Stimulated activated CD4-positive, alpha-beta T cell treated with anti-CD3 and anti-CD28 coated beads, Interleukin-12 subunit alpha, Interleukin-12 subunit beta, amount 100 ng/mL, for 24 hours (primary cell): Measurements from ENCODE around the gene SMAP2.

Experiments used
- DNase-seq, 2 experiments: peaks; one replicate each; pipeline ENCODE4 v3.0.0-alpha.2; 2020; ENCODE audit warnings: low read depth in 2 of 2

The SMAP2 gene

DNA sequence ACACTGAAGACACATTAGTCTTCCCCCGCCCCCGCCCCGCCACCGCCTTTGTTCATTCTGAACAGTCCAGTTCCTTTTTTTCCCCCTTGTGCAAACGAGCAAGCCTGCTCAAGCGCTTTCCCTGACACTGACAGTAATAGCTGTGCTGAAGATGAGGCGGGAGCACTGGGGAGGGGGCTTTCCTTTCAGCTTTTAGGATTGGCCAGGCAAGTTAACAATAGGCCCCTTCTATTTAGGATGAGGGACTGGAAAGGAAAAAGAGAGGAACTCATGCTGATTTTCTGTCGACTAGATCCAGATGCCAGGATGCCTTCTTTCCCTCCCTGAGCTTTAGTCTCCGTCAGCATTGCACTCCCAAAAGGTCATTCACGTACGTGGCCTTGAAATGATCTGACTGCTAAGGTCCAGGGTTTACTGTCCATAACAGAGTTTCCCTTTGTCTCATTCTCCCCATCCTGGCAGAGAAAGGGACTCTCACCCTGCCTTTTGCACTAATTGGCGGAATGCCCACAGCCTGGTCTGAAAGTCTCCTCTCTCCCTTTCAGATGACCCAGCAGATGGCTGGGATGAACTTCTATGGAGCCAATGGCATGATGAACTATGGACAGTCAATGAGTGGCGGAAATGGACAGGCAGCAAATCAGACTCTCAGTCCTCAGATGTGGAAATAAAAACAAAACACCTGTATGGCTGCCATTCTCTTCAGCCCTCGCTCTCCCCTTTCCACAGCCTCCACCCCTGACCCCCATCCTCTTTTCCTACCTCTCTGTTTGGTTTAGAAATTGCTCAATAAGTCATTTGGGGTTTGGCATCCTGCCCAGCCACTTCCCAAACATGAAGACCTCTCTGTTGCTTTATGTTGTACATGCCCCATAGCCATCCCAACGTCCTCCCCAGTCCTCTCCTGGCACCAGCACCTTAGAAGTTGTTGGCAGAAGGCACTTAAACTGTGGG lies 48.2 kb downstream of the SMAP2 start:
- no peak for DNase-seq

DNA sequence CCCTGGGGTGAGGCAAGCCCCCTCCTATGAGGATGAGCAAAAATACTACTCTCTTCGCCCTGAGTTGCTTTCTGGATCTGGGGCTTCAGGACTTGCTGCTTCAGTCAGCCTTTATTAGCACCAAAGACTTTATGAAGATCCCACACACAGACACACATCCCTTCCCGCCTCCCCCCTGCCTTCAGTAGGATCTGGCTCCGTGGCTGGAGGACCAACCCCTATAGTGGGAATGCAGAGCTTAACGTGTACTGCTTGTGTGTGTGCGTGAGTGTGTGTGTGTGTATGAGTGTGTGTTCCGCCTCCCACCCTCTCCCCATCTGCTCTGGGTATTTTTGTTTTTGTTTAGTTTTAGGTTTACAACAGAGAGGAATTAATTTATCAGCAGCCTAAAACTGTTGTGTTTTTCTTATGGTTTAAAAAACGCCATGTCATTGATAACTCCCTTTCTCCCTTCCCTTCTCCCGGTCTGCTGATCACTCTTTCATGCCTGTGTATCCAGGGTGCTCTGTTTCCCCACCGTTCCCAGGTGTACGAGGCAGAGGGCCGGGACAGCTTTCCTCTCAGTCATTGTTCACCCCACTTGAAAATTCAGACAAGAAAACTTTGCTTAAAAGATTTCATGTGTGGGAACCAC lies 49.2 kb downstream of the SMAP2 start:
- DNase-seq: no peak

DNA sequence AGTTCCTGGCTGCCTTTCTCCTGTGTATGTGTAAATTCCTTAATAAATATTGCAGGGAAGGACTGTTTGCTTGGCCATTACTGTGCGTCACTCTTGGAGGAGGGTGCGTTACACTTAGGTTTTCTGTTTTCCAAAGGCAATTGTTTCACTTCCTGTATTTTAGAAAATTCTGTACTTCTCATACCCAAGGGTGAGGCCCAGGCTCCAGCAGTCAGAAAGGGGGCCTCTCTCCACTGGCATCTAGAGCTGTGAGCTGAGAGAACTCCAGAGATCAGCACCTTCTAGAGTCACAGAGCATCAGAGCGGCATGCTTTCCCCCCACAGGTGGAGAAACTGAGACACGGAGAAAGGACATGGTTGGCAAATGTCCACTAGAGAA lies 49.7 kb downstream of the SMAP2 start:
- no peak for DNase-seq

DNA sequence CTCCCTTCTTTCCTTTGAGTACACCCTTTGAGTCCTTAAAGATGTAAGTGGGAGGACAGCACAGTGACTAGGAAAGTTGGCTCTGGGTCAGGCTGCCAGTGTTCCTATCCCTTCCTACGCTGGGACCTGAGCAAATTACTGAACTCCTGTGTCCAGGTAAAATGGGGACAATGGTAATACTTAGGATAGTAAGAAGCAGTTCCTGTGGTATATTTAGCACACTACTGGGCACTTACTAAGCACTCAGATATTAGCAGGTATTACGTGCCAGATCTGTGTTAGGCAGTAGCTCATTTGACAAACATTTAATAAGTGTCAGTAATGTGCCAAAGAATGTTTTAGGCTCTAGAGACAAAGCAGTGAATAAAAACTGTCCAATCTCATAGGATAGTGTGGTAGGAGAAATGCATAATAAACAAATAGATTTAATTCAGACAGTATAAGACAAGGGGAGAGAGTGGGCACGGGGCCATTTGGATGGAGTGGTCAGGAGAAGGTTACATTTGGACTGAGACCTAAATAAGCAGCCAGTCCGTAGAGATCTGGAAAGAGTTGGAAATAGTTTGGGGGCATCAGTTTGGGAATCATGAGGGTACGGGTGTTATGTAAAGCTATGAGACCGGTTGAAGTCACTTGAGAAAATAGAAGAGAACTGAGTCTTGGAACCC lies 50.6 kb downstream of the SMAP2 start:
- DNase-seq: no peak

DNA sequence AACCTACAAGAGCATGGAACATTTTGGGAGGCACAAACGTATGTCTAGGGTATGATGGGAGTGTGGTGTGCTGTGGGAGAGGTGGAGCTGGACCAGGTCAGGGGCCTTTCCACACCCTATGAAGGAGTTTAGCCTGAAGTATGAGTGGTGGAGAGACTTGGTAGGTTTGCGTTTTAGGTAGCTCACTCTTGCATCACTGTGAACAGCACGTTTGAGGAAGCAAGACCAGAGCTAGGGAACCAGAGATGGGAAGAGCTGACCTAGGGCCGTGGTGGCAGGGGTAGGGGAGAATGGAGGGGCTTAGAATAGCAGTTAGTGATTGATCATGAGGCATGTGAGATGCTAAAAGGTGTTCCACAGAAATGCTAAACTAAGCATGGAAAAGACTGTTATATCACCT lies 51.7 kb downstream of the SMAP2 start:
- no peak for DNase-seq

DNA sequence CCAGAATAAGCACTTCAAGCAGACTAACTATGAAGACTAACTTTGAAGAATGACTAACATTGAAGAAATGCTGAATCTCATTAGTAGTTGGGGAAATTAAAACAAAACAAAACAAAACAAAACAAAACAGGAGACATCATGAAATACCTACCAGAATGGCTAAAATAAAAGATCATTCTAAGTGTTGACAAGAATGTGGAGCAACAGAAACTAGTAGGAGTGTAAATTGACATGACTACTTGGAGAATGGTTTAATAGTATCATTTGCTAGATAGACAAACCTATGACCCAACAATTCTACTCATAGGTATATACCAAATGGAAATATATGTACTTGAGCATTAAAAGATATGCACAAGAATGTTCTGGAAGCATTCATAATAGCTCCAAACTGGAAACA lies 57.9 kb downstream of the SMAP2 start:
- DNase-seq: no peak

DNA sequence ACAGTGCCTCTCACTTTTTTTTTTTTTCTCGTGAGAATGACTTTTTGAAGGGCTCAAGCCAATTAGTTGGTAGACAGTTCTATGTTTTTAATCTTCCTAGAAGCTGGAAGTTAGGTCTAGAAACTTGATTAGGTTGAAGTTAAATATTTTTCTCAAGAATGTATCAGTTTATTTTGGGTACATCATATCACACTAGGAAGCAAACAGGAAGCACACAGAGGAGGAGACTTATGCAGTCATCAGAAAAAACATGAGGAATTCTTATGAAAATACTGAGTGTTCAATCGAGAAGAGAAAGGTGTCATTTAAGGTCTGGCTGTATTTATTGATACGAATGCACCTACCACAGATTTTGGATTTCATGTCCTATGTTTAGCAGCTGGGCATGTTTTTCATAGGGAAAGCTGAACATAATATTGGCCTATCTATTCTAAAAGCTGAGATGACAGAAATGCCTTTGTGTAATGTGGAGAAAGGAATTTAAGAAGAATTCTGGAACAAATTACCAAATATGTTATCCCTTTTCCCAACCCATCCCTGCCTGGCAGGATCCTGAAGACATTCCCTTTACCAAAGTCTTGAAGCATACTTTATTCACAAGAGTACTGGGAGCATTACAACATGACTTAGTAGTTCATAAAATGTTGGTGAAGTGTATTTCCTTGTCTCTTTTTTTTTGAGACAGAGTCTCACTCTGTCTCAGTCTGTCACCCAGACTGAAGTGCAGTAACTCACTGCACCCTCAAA lies 59.3 kb downstream of the SMAP2 start:
- DNase-seq: no peak

DNA sequence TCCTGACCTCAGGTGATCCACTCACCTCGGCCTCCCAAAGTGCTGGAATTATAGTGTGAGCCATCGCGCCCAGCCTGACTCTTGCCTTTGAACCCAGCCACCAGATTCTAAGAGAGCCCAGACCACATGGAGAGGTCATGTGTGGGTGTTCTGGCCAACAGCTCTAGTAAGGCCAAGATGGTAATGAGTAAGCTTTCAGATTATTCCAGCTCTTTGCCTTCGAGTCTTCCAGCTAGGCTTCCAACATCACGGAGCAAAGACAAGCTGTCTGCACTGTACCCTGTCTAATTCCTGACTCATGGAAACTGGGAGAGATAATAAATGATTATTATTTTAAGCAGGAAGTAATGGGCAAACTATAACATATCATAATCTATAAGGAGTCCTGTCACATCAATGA lies 61.9 kb downstream of the SMAP2 start:
- DNase-seq: no peak

DNA sequence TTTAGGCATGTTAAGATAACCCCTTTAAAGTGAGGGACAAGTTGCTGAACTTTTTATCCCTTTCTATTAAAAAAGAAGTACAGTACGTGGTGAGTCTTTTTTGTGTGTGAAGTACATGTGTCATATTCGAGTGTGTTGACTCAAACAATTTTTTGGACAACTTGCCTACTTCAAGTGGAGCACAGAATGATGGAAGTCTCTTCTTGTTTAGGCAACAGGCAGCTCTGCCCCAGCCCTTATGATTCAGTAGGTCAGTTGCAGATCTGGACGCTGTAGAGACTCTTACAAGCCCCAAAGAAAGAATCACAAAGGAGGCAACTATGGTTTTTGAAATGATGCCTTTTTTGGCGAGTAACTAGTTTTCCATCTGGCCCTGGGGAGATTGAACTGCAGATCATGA lies 62.3 kb downstream of the SMAP2 start:
- DNase-seq: no peak

DNA sequence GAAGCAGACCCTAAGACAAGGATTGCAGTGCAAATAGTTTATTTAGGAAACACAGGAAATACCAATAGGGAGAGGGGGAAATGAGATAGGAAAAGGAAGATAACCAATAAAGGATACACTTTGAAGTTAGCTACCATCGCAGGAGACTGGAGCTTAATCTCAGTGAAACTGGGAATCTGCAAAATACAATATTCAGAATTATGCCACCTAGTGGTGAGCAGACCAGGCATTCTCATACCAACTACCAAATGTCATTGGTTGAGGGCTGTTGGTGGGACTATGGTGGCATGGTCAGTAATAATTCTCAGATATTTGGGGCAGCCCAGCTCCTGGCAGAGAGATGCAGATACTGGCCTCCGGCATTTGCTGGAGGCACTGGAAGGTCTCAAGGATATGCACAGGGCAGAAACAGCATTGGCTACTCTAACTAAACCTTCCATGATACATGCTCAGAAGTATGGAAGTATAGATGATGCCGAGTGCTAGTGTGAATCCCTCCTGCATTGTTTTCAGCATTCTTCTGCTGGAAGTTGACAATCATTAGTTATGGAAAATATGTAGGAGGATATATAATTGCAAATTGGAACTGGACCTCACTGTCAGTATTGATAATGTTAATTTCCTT lies 65.0 kb downstream of the SMAP2 start:
- no peak for DNase-seq

DNA sequence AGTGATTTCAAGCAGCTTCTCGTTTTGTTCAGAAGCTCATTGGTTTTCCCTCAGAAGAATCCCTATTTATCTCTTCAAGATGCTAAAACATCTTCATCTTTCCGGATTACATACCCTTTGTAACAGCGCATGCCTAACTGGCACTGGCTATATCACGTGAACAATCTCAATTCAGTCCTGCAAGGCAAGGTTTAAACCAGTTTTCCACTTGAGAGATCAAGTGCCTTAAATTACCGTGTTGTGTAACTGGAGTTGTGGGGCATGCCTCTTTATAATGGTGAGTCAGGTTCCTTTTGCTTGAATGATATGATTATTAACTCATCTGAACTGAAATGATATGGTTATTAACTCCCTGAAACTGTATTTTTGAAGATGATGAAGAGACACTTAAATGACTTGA lies 65.7 kb downstream of the SMAP2 start:
- DNase-seq: no peak

DNA sequence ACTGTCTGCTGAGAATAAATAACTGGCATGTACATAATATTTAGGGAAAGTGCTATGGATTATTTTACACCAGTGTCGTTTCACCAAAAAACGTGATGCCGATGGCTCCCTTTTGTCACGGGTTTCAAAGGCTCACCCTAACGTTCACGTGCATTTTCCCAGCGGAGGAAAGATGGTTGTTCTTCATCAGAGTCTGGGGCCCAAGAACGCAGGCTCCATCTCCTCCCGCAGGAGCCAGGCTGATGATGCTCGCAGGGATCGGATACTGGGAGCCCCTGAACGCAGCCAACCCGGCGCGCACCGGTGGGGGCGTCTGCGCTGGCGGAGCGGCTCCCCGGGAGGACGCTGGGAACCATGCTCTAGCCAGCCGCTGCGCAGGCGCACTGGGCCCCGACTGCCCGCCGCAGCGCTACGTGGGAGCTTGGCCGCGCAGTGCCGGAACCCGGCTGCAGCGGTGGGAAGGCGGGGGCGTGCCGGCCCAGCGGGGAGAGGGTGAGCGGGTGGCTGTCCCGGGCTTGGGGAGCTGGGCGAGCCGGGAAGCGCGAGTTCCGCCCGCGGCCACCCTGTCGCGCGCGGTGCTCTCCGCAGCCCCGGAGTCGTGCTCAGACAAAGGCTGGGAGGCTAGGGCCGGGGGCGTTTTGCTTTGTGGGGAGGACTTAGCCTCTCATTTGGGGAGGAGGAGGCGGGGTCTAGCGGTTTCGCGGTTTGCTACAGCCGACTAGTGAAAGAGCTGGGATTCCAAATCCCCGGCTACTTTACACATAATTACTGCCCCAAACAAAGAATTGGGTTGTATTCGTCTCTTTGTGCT lies 76.4 kb downstream of the SMAP2 start, which contains the start of gene ZFP69B:
Gene ZFP69B, plus strand, starts transcription at position 793 of the 811 bp plus-strand sequence. CDS start 486 bp downstream, outside the sequence.
- peak; percentile 80 to 90 for DNase-seq

DNA sequence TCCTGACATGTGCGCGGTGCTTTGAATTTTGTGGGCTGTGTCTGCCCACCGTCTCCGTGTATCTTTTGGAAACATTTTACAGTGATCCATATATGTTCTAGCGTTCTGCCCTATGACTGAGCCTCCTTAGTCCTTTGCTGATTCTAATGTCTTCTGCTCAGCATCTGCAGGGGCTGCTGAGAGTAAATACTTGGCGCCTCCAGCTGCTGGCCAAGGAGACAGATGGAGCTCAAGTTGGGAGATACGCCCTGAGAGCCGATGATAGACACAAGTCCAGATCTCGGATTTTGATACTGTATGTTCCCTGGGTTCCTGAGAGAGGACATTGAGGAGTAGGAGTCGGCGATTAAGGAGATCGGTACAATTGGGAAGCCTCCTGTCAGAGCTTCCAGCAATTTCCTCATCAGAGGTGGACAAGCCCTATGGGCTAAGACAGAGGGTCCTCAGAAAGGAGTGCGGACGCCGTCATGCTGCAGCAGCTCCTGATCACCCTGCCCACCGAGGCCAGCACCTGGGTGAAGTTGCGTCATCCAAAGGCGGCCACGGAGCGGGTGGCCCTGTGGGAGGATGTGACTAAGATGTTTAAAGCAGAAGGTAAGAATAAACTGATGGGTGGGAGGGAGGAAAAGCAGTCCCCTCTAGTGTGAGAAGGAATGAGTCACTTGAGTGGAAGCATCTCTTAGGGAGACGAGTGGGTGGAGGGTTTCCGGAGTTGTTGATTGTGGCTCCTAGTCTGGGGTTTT lies 77.1 kb downstream of the SMAP2 start:
- DNase-seq: peak; percentile 74 to 77

DNA sequence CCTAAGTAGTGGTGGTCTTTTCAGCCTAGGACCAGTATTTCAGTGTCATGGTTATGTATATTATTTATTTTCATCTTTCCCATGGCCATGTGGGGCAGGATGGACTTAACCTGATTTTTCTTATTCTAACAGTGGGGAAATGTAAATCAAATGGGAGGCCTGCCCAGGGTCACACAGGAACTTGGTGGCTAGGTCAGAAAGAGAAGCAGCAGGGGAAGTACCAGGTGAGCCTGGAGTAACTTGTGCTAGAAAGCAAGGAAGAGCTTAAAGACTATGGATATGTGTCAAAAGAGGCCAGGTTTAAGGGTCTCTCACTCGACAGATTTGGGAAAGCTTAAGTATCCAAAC lies 77.7 kb downstream of the SMAP2 start:
- DNase-seq: no peak

DNA sequence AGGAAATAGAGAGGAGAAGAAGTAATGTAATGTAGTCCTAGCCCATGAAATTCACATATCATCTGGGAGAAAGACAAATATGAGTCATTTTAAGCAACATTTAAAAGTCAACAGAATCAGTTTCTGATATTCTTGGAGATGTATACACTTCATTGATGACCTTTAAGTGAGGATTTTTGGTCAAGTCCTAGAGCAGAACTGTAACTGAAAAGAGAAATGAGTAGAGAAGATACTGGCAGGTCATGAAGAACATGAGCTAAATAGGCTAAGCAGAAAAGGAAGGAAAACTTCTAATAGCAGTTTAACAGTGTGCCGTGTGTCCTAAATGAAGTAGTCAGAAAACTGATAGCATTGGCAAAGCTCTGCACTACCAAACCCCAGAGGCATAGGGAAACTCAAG lies 81.3 kb downstream of the SMAP2 start:
- no peak for DNase-seq

DNA sequence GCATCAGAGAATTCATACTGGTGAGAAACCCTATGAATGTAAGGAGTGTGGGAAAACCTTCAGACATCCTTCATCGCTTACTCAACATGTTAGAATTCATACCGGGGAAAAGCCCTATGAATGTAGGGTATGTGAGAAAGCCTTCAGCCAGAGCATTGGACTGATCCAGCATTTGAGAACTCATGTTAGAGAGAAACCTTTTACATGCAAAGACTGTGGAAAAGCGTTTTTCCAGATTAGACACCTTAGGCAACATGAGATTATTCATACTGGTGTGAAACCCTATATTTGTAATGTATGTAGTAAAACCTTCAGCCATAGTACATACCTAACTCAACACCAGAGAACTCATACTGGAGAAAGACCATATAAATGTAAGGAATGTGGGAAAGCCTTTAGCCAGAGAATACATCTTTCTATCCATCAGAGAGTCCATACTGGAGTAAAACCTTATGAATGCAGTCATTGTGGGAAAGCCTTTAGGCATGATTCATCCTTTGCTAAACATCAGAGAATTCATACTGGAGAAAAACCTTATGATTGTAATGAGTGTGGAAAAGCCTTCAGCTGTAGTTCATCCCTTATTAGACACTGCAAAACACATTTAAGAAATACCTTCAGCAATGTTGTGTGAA lies 89.5 kb downstream of the SMAP2 start:
- no peak for DNase-seq

DNA sequence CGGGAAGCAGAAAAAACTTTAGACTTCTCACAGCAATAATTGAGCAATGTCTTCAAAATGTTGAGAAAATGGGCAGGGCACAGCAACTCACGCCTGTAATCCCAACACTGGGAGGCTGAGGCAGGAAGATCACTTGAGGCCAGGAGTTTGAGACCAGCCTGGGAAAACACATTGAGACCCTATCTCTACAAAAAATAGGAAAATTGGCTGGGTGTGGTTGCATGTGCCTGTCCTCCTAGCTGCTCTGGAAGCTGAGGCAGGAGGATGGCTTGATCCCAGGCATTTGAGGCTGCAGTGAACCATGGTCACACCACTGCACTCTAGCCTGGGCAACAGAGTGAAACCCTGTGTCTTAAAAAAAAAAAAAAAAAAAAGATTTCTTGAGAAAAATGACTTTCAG lies 95.8 kb downstream of the SMAP2 start:
- DNase-seq: no peak
